A549 (cell line): ENCODE measurements around the gene UNC13D. TPM values are rescaled to one million over a fixed set of nuclear protein-coding genes. Genes with fewer than 3 reads are reported as not detected.
A peak's percentile ranks its signal among the peaks of the same experiment; 100 is the strongest.
"Not testable (repeated sequence)": the region's sequence is repeated elsewhere in the genome, so short reads cannot be mapped to it uniquely, and the experiment has no call there.

Experiments used
- ATAC-seq, 2 experiments: fragments of 200-7000 bp in 1 of 2; fragments of >200 bp in 1 of 2; cut with Nextera tagmentation in 1 of 2; cut with Tn5 transposase in 1 of 2; 3 replicates each; pipeline versions ENCODE4 v1.8.0 to v1.9.1; 2018 to 2020; ENCODE audit warnings: mild to moderate bottlenecking in 1 of 2, moderate library complexity in 1 of 2
- CTCF ChIA-PET: fragments of 300-600 bp; sonication (Branson Sonifier 250); formaldehyde crosslinking; extraction: SDS; loops from one replicate; lab custom pipeline; 2021; ENCODE audit warnings: antibody characterized with exemption, inconsistent platforms; lab: Yijun Ruan, JAX
- POLR2A ChIA-PET: fragments of 350-600 bp; formaldehyde crosslinking; extraction: SDS; loops from one replicate; lab custom pipeline; 2021; ENCODE audit warnings: antibody characterized with exemption, inconsistent platforms; lab: Yijun Ruan, JAX
- DNase-seq, 2 experiments: peaks; one replicate each; pipeline versions ENCODE4 v3.0.0 to v3.0.0-alpha.2; 2011 to 2016; ENCODE audit warnings: low read depth in 1 of 2, low spot score in 1 of 2
- FAIRE-seq: peaks from 2 replicates; lab custom pipeline; 2011; peaks lifted over from hg19 to GRCh38; lab: Jason Lieb, UNC
- H3K27ac ChIP-seq, 2 experiments: fragments of >200 bp; sonication (Bioruptor Twin); formaldehyde crosslinking; 3 replicates each; pipeline ENCODE4 v1.5.1; 2016 to 2017
- H3K4me1 ChIP-seq: fragments of >200 bp; sonication (Bioruptor Twin); formaldehyde crosslinking; 3 replicates; pipeline ENCODE4 v1.6.1; 2016
- H3K4me2 ChIP-seq: fragments of >200 bp; sonication (Bioruptor Twin); formaldehyde crosslinking; 3 replicates; pipeline ENCODE4 v1.6.1; 2016
- H3K4me3 ChIP-seq: fragments of >200 bp; sonication (Bioruptor Twin); formaldehyde crosslinking; 3 replicates; pipeline ENCODE4 v1.5.1; 2016
- H3K9me3 ChIP-seq: fragments of >200 bp; sonication (Bioruptor Twin); formaldehyde crosslinking; 3 replicates; pipeline ENCODE4 v1.6.1; 2016
- EHMT2 ChIP-seq: fragments of 200-600 bp; sonication (generic); IDR thresholded peaks from 2 replicates; pipeline ENCODE4 v1.6.1; 2016; ENCODE audit warnings: antibody characterized with exemption, low read depth, mild to moderate bottlenecking, moderate library complexity
- EP300 ChIP-seq, 2 experiments: fragments of >200 bp; sonication (Bioruptor Twin); formaldehyde crosslinking; IDR thresholded peaks; 2 replicates in 1 of 2; 3 replicates in 1 of 2; pipeline ENCODE4 v1.6.1; 2016 to 2017
- FOXS1 ChIP-seq: fragments of 250-450 bp; sonication (Bioruptor Pico); IDR thresholded peaks from 2 replicates; pipeline ENCODE4 v1.5.0; 2020; ENCODE audit warnings: mild to moderate bottlenecking, moderate library complexity
- GATA3 ChIP-seq: IDR thresholded peaks from 2 replicates; pipeline ENCODE4 v1.6.1; 2012; ENCODE audit warnings: borderline replicate concordance
- HOXB13 ChIP-seq: fragments of 250-450 bp; sonication (Bioruptor Pico); IDR thresholded peaks from 2 replicates; pipeline ENCODE4 v1.5.0; 2020; ENCODE audit warnings: low read depth, mild to moderate bottlenecking, moderate library complexity
- JUN ChIP-seq, 2 experiments: fragments of >200 bp; sonication (Bioruptor Twin); formaldehyde crosslinking; IDR thresholded peaks; 2 replicates in 1 of 2; 3 replicates in 1 of 2; pipeline ENCODE4 v1.6.1; 2016 to 2017
- JUNB ChIP-seq: fragments of >200 bp; sonication (Bioruptor Twin); formaldehyde crosslinking; IDR thresholded peaks from 2 replicates; pipeline ENCODE4 v1.6.1; 2016
- KDM1A ChIP-seq: fragments of 200-600 bp; sonication (generic); IDR thresholded peaks from 2 replicates; pipeline ENCODE4 v1.6.1; 2016; ENCODE audit warnings: low read depth, mild to moderate bottlenecking
- MAFK ChIP-seq: fragments of 450-650 bp; IDR thresholded peaks from 2 replicates; pipeline ENCODE4 v1.6.1; 2014; ENCODE audit not compliant: partially characterized antibody
- MYC ChIP-seq: IDR thresholded peaks from 2 replicates; pipeline ENCODE4 v1.6.1; 2012; ENCODE audit warnings: mild to moderate bottlenecking, inconsistent platforms, low read length, improper control_type of control experiment, borderline replicate concordance
- NFE2L2 ChIP-seq: fragments of 150-350 bp; conservative IDR thresholded peaks from 2 replicates; pipeline ENCODE4 v1.6.1; 2014; ENCODE audit warnings: low read length
- NR3C1 ChIP-seq: fragments of >200 bp; sonication (Bioruptor Twin); formaldehyde crosslinking; IDR thresholded peaks from 3 replicates; pipeline ENCODE4 v1.6.1; 2017
- PHF8 ChIP-seq: fragments of 200-600 bp; sonication (generic); IDR thresholded peaks from 2 replicates; pipeline ENCODE4 v1.6.1; 2016; ENCODE audit warnings: low read depth, mild to moderate bottlenecking, antibody characterized with exemption, moderate library complexity, borderline replicate concordance
- POLR2A ChIP-seq: IDR thresholded peaks from 2 replicates; pipeline ENCODE4 v1.6.1; 2012; ENCODE audit warnings: mild to moderate bottlenecking, low read length
- RAD21 ChIP-seq, 2 experiments: fragments of >200 bp in 1 of 2; sonication (Bioruptor Twin) in 1 of 2; formaldehyde crosslinking in 1 of 2; IDR thresholded peaks in 1 of 2; conservative IDR thresholded peaks in 1 of 2; 2 replicates in 1 of 2; 3 replicates in 1 of 2; pipeline ENCODE4 v1.6.1; 2012 to 2018; ENCODE audit warnings: inconsistent platforms in 1 of 2
- RNF2 ChIP-seq: fragments of 200-600 bp; sonication (generic); IDR thresholded peaks from 2 replicates; pipeline ENCODE4 v1.6.1; 2016; ENCODE audit warnings: low read depth, mild to moderate bottlenecking, antibody characterized with exemption, moderate library complexity, borderline replicate concordance
- SMC3 ChIP-seq: fragments of >200 bp; sonication (Bioruptor Twin); formaldehyde crosslinking; IDR thresholded peaks from 3 replicates; pipeline ENCODE4 v1.6.1; 2018; ENCODE audit warnings: inconsistent platforms
- SREBF2 ChIP-seq: fragments of 450-650 bp; IDR thresholded peaks from 2 replicates; pipeline ENCODE4 v1.6.1; 2014; ENCODE audit warnings: mild to moderate bottlenecking, moderate library complexity
- TP53 ChIP-seq: fragments of 250-450 bp; sonication (Bioruptor Pico); IDR thresholded peaks from 2 replicates; pipeline ENCODE4 v1.5.0; 2021; ENCODE audit warnings: mild to moderate bottlenecking, moderate library complexity
- ZFP36 ChIP-seq: fragments of 450-650 bp; IDR thresholded peaks from 2 replicates; pipeline ENCODE4 v1.6.1; 2014; ENCODE audit warnings: borderline replicate concordance; ENCODE audit not compliant: partially characterized antibody
- ZNF302 ChIP-seq: fragments of 250-450 bp; sonication (Bioruptor Pico); IDR thresholded peaks from 2 replicates; pipeline ENCODE4 v1.9.0; 2021; ENCODE audit warnings: inconsistent platforms, mild to moderate bottlenecking, moderate library complexity
- whole genome bisulfite sequencing: methylation state at CpG from one replicate; pipeline ENCODE4 v1.1.6; 2017; ENCODE audit errors: missing lambda C conversion rate; 5-methylcytosine and 5-hydroxymethylcytosine counted together
- polyA plus RNA-seq, 4 experiments: library from polyadenylated mRNA; depleted of rRNA in 3 of 4; stranded (reverse); fragments of >200 nt; fragmentation: RNase III in 1 of 4; extraction: RNeasy Plus Mini Kit Qiagen cat#74134 plus additional on column Dnase treatment in 1 of 4; gene quantifications; 2 replicates in 3 of 4; 3 replicates in 1 of 4; pipeline ENCODE4 v1.2.3, GENCODE V29; 2011 to 2017
- TF ChIP-seq, protein P1 (sequence below): fragments of 150-350 bp; IDR thresholded peaks from 2 replicates; pipeline ENCODE4 v1.6.1; 2014; ENCODE audit warnings: low read depth, mild to moderate bottlenecking, low read length
- TF ChIP-seq, protein P2 (sequence below): fragments of >200 bp; sonication (Bioruptor Twin); formaldehyde crosslinking; IDR thresholded peaks from 3 replicates; pipeline ENCODE4 v1.6.1; 2016
- TF ChIP-seq, protein P3 (sequence below): fragments of 200-600 bp; sonication (generic); IDR thresholded peaks from 2 replicates; pipeline ENCODE4 v1.6.1; 2016; ENCODE audit warnings: antibody characterized with exemption, mild to moderate bottlenecking, moderate library complexity
- TF ChIP-seq, protein P4 (sequence below): fragments of >200 bp; sonication (Bioruptor Twin); formaldehyde crosslinking; IDR thresholded peaks from 3 replicates; pipeline ENCODE4 v1.5.1; 2016

The UNC13D gene
- polyA plus RNA-seq, 2 of the 4 experiments (the other 2 are of a cell fraction): 1.6 to 3.5 TPM

DNA sequence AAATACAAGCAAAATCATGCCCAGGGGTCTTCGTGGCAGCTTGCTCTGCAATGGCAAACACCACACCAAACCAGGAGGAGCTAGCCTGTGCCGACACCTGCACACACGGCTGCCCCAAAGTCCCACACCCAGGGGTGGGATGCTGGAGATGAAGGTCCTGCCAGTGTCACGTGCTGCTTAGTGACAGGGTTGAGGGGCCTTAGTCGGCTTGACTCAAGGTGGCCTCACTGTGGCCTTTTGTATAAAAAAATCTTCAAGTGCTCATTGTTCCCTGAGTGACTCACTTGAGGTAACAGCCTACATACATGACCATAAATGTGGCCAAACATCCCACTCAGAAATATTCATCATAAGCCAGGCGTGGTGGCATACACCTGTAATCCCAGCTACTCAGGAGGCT lies 45.2 kb upstream of the UNC13D start (continued):
- TF ChIP-seq, protein P1, sequence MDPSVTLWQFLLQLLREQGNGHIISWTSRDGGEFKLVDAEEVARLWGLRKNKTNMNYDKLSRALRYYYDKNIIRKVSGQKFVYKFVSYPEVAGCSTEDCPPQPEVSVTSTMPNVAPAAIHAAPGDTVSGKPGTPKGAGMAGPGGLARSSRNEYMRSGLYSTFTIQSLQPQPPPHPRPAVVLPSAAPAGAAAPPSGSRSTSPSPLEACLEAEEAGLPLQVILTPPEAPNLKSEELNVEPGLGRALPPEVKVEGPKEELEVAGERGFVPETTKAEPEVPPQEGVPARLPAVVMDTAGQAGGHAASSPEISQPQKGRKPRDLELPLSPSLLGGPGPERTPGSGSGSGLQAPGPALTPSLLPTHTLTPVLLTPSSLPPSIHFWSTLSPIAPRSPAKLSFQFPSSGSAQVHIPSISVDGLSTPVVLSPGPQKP: no peak
- no peak for TF ChIP-seq JUN (IDR thresholded peaks at IDR 0.05)
- TF ChIP-seq, all 56 proteins: peak for 0

DNA sequence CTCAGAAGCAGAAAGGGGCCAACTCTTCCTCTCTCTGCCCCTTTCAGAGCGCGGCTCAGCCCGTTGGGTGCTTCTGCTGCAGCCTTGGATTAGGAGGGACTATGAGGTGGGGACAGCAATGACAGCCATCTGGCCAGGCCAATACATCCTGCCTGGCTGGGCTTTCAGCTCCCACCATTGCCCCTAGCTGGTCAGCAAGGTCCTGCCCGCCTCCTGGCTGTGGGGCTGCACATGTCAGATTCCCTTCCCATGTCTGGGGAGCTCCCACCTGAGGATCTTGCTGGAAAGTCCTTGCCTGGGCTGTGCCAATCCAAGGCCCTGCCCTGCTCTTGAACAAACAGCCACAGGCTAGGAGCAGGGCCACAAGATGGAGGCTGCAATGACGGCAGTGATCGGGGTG lies 44.3 kb upstream of the UNC13D start:
- no peaks in the 10 kb centered on the region for H3K9me3 ChIP-seq
- no peak overlapping the region for H3K4me2 ChIP-seq
- no peak overlapping the region for H3K27ac ChIP-seq
- no peak for TF ChIP-seq ZNF302
- no peak for TF ChIP-seq ZFP36
- no peak for TF ChIP-seq POLR2A
- no peak for TF ChIP-seq TP53
- TF ChIP-seq SMC3: no peak
- no peak for TF ChIP-seq KDM1A
- TF ChIP-seq RNF2: no peak
- no peak for TF ChIP-seq PHF8
- TF ChIP-seq, protein P2, sequence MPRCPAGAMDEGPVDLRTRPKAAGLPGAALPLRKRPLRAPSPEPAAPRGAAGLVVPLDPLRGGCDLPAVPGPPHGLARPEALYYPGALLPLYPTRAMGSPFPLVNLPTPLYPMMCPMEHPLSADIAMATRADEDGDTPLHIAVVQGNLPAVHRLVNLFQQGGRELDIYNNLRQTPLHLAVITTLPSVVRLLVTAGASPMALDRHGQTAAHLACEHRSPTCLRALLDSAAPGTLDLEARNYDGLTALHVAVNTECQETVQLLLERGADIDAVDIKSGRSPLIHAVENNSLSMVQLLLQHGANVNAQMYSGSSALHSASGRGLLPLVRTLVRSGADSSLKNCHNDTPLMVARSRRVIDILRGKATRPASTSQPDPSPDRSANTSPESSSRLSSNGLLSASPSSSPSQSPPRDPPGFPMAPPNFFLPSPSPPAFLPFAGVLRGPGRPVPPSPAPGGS: no peak
- no peak for TF ChIP-seq MAFK
- TF ChIP-seq NFE2L2: no peak
- no peak for TF ChIP-seq JUNB
- TF ChIP-seq RAD21 (conservative IDR thresholded peaks at IDR 0.05 in 1 of 2, IDR thresholded peaks at IDR 0.05 in 1 of 2): no peak
- TF ChIP-seq GATA3: no peak
- no peak for TF ChIP-seq FOXS1 (CRISPR knock-in tag)
- no peak for TF ChIP-seq HOXB13 (CRISPR knock-in tag)
- TF ChIP-seq NR3C1: no peak
- H3K4me1 ChIP-seq: no peaks in the 10 kb centered on the region
- ChIA-PET CTCF (interaction anchor here (1.4 to 22.8 kb wide), 5 partner anchors 7 to 112 kb away, joined by 3 to 513 read pairs (median 4); partner anchors contain the start of genes MRPL38, TRIM47 and TRIM65), POLR2A (interaction anchor here (0.6 to 0.9 kb wide), 3 partner anchors 10 to 561 kb away, joined by 3 to 4 read pairs (median 4); partner anchors contain the start of gene TRIM47)
- no peak overlapping the region for H3K4me3 ChIP-seq
- ATAC-seq (peak in 1 of 2 experiments; percentile 11; a peak in 2 of 6 replicates), DNase-seq (no peak), FAIRE-seq (no peak)
- 78% methylated on average over 6 of the region's 6 CpGs for WGBS

DNA sequence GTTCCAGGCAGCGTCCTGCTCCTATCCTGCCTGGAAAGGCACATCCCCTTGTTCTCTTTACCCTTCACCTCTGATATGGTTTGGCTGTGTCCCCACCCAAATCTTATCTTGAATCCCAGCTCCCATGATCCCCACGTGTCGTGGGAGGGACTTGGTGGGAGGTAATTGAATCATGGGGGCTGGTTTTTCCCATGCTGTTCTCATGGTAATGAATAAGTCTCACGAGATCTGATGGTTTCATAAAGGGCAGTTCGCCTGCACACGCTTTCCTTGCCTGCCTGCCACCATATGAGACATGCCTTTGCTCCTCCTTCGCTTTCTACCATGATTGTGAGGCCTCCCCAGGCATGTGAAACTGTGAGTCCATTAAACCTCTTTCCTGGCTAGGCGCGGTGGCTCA lies 41.7 kb upstream of the UNC13D start:
- not testable (repeated sequence) for H3K9me3 ChIP-seq, H3K4me2 ChIP-seq, DNase-seq, H3K4me1 ChIP-seq, ATAC-seq, FAIRE-seq, H3K4me3 ChIP-seq, H3K27ac ChIP-seq
- 87% methylated on average over 9 of the region's 9 CpGs for WGBS
- CTCF ChIA-PET: interaction anchor here (0.6 to 22.8 kb wide), 4 partner anchors 8 to 211 kb away, joined by 3 to 513 read pairs (median 258); partner anchors contain the start of genes MRPL38, TRIM47 and TRIM65
- POLR2A ChIA-PET: interaction anchor here (0.9 kb wide), 1 partner anchor 11 kb away, joined by 3 read pairs; the partner anchor contains the start of gene TRIM65

DNA sequence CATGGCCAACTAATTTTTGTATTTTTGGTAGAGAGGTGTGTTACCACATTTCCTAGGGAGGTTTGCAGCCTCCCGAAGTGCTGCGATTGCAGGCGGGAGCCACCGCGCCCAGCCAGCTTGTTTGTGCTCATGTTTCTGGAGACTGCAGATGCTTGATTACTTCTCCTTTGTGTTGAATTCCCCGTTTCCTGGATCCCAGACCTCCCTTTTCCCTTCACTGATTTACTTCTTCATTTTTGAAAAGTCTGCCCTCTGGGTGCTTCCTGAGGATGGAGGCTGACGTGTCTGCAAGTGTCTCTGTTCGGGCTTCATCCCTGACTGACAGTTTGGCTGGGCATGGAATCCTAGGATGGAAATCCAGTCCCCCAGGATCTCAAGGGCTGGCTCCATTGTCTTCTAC lies 41.2 kb upstream of the UNC13D start:
- ChIA-PET POLR2A (interaction anchor here (0.9 kb wide), 1 partner anchor 11 kb away, joined by 3 read pairs; the partner anchor contains the start of gene TRIM65), CTCF (interaction anchor here (0.7 to 22.8 kb wide), 4 partner anchors 8 to 29 kb away, joined by 3 to 513 read pairs (median 258); partner anchors contain the start of genes MRPL38, TRIM47 and TRIM65)
- FAIRE-seq: no peak
- Histone ChIP-seq H3K9me3 (no peaks in the 10 kb centered on the region), H3K4me1 (no peaks in the 10 kb centered on the region), H3K4me2 (no peak overlapping the region), H3K27ac (no peak overlapping the region), H3K4me3 (no peak overlapping the region)
- ATAC-seq: no peak
- no peak for DNase-seq
- 90% methylated on average over 8 of the region's 8 CpGs for WGBS
- TF ChIP-seq JUNB: no peak
- no peak for TF ChIP-seq SREBF2
- TF ChIP-seq RNF2: no peak
- TF ChIP-seq, protein P3, sequence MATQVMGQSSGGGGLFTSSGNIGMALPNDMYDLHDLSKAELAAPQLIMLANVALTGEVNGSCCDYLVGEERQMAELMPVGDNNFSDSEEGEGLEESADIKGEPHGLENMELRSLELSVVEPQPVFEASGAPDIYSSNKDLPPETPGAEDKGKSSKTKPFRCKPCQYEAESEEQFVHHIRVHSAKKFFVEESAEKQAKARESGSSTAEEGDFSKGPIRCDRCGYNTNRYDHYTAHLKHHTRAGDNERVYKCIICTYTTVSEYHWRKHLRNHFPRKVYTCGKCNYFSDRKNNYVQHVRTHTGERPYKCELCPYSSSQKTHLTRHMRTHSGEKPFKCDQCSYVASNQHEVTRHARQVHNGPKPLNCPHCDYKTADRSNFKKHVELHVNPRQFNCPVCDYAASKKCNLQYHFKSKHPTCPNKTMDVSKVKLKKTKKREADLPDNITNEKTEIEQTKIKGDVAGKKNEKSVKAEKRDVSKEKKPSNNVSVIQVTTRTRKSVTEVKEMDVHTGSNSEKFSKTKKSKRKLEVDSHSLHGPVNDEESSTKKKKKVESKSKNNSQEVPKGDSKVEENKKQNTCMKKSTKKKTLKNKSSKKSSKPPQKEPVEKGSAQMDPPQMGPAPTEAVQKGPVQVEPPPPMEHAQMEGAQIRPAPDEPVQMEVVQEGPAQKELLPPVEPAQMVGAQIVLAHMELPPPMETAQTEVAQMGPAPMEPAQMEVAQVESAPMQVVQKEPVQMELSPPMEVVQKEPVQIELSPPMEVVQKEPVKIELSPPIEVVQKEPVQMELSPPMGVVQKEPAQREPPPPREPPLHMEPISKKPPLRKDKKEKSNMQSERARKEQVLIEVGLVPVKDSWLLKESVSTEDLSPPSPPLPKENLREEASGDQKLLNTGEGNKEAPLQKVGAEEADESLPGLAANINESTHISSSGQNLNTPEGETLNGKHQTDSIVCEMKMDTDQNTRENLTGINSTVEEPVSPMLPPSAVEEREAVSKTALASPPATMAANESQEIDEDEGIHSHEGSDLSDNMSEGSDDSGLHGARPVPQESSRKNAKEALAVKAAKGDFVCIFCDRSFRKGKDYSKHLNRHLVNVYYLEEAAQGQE: no peak
- no peak for TF ChIP-seq MYC
- TF ChIP-seq, protein P4, sequence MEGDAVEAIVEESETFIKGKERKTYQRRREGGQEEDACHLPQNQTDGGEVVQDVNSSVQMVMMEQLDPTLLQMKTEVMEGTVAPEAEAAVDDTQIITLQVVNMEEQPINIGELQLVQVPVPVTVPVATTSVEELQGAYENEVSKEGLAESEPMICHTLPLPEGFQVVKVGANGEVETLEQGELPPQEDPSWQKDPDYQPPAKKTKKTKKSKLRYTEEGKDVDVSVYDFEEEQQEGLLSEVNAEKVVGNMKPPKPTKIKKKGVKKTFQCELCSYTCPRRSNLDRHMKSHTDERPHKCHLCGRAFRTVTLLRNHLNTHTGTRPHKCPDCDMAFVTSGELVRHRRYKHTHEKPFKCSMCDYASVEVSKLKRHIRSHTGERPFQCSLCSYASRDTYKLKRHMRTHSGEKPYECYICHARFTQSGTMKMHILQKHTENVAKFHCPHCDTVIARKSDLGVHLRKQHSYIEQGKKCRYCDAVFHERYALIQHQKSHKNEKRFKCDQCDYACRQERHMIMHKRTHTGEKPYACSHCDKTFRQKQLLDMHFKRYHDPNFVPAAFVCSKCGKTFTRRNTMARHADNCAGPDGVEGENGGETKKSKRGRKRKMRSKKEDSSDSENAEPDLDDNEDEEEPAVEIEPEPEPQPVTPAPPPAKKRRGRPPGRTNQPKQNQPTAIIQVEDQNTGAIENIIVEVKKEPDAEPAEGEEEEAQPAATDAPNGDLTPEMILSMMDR: no peak
- no peak for TF ChIP-seq EHMT2
- TF ChIP-seq EP300 (IDR thresholded peaks at IDR 0.05): no peak
